DMS53 treated with DMSO at 0.1 percent for 48 hours (cell line): ENCODE data around the gene HSPBP1.
"Not testable (repeated sequence)": the region's sequence is repeated elsewhere in the genome, so short reads cannot be mapped to it uniquely, and the experiment has no call there.

Experiments used
- DNase-seq: peaks from one replicate; lab custom pipeline; 2025; ENCODE audit not compliant: unreplicated experiment; lab: John Stamatoyannopoulos, UW

Gene HSPBP1

GRCh38 chr19:55241143-55241934, 38.6 kb downstream of the HSPBP1 start:
- DNase-seq, result no peak

- DNase-seq, result no peak
Observed at GRCh38 chr19:55240713-55241020, 39.2 kb downstream of the HSPBP1 start.

- no peak for DNase-seq
Observed at GRCh38 chr19:55239004-55239403, 40.9 kb downstream of the HSPBP1 start.

- no peak for DNase-seq
Observed at GRCh38 chr19:55238030-55238429, 41.9 kb downstream of the HSPBP1 start.

- DNase-seq, result no peak
Observed at GRCh38 chr19:55232986-55233385, 46.9 kb downstream of the HSPBP1 start.

- DNase-seq, result no peak
Observed at GRCh38 chr19:55232286-55232602, 47.7 kb downstream of the HSPBP1 start.

- no peak for DNase-seq
Observed at GRCh38 chr19:55231391-55232285, 48.3 kb downstream of the HSPBP1 start.

GRCh38 chr19:55230780-55231179, 49.1 kb downstream of the HSPBP1 start:
- DNase-seq, result no peak

GRCh38 chr19:55230329-55230728, 49.6 kb downstream of the HSPBP1 start:
- no peak for DNase-seq

- no peak for DNase-seq
Observed at GRCh38 chr19:55229789-55230182, 50.1 kb downstream of the HSPBP1 start.

- no peak for DNase-seq
Observed at GRCh38 chr19:55229145-55229788, 50.6 kb downstream of the HSPBP1 start.

- DNase-seq, result no peak
Observed at GRCh38 chr19:55228403-55229031, 51.4 kb downstream of the HSPBP1 start, which contains the start of gene TMEM86B. TMEM86B (minus strand) TSS chr19:55228763; CDS start chr19:55228741, 22 bp downstream.

- DNase-seq, result no peak
Observed at GRCh38 chr19:55228015-55228391, 51.9 kb downstream of the HSPBP1 start.

- DNase-seq, result no peak
Observed at GRCh38 chr19:55227241-55228014, 52.5 kb downstream of the HSPBP1 start.

- no peak for DNase-seq
Observed at GRCh38 chr19:55226788-55227187, 53.1 kb downstream of the HSPBP1 start.

- no peak for DNase-seq
Observed at GRCh38 chr19:55226273-55226672, 53.6 kb downstream of the HSPBP1 start.

- no peak for DNase-seq
Observed at GRCh38 chr19:55225415-55225958, 54.4 kb downstream of the HSPBP1 start.

- DNase-seq, result not testable (repeated sequence)
Observed at GRCh38 chr19:55224679-55225414, 55.1 kb downstream of the HSPBP1 start.

GRCh38 chr19:55224038-55224665, 55.8 kb downstream of the HSPBP1 start:
- no peak for DNase-seq
